GM18951 (cell line): ENCODE data around the gene ANXA6.
A peak's percentile ranks its signal among the peaks of the same experiment; 100 is the strongest.

Experiments used
- POLR2A ChIP-seq: IDR thresholded peaks from 4 replicates; pipeline ENCODE4 v1.6.1; 2011; ENCODE audit warnings: mild to moderate bottlenecking; ENCODE audit not compliant: insufficient read length, insufficient read depth; ENCODE audit errors: extremely low read depth
- in situ Hi-C: fragments of 300-500 bp; cut with MboI; formaldehyde crosslinking; loops from one replicate; pipeline ENCODE4 v1.12.0; 2022; ENCODE audit warnings: low sequenced_read_pairs, mixed read lengths, inconsistent platforms; ENCODE audit not compliant: unreplicated experiment

The ANXA6 gene

DNA sequence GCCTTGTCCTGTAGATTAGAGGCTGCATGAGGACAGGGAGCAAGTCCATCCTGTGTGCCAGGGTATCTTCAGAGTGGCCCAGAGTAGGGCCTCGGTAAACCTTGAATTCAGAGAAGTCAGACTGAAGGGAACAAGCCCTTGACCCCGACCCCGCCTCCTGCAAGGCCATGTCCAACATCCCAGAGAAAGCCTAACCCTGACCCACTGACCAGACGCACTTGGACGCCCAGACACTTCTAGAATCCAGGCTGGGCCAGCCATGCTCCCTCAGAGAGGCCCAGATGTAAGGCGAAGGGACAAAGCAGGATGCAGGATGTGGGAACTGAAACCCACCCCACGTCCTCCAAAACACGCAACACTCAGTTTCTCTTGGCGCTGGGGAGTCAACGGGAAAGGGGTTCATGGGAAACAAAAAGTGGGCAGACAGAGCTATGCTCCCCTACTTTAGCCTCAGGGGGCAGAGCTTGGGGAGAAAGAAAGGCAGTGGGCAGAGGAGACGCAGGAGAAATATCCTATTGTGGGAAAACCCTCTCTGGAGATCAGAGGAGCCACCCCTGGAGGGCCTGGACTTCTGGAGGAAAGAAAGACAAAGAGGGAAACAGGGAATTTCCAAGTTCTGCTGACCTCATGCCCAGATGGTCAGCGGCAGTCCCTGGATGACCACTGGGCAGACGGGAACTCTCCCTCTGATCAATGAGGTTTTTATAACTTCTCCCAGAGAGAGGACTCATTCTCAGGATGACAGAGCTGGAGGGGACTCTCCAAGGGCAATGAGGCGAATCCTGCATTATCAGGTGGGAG lies 89.7 kb downstream of the ANXA6 start:
- in situ Hi-C loops: no loop called here
- TF ChIP-seq POLR2A: no peak

DNA sequence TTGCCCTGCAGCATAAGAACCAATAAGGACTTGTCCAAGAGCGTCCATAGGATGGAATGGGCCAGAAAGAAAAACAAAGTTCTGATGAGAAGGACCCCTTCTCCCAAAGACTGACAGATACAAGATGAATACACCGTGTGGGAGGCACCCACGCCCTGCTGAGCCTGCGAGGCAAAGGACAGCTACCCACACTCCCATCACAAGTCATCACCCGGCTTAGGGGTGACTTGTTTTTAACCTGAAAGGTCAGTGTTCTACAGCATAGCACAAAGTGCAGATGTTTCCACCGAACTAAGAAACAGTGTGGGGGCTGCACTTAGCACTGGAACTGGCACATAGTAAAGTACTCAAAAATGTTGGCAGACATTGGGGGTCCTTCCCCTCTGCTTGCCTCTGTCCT lies 90.7 kb downstream of the ANXA6 start:
- no peak for TF ChIP-seq POLR2A
- in situ Hi-C loops: no loop called here

DNA sequence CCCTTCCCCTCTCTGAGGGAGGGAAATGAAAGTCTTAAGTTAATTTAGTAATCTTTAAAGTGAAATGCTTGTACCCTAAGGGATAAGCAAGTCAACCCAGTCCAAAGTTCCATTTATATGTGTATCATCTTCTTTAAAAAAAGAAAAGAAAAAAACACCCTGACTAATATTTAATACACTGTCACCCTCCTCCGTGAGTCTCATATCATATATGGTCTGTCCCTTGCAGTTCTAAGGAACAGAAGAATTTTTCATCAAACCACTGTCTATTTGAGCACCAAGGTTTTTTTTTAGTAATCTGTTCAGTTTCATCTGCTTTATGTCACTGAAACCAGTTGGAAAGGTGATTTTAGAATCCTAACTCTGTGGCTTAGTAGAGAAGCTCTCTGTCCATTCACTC lies 92.0 kb downstream of the ANXA6 start:
- in situ Hi-C loops: no loop called here
- no peak for TF ChIP-seq POLR2A

DNA sequence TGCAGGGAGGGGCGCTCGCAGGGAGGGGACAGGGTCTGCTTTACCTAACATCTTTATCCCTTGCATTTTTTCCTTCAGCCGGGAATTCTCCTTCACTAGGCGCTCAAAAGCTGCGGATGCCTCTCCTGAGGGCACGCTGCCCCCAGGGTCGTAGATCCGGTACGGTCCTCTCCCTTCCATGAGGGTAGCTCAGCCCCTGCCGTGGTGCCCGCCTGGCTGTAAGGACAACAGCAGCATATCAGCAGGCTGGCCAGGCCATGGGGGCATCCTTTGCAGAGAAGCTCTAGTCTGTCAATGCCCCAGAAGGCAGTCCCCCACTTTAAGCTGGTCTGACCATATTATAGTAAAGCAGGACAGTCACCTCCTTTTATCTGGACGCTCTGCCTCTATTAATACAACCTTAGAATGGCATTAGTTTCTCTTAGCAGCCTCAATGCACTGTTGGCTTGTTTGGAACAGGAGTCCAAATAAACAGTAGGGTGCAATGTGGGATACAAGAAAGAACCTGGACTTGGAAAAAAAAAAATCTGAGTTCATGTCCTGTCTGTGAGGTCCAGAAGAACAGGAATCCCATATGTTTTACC lies 92.6 kb downstream of the ANXA6 start:
- no peak for TF ChIP-seq POLR2A
- in situ Hi-C loops: no loop called here

DNA sequence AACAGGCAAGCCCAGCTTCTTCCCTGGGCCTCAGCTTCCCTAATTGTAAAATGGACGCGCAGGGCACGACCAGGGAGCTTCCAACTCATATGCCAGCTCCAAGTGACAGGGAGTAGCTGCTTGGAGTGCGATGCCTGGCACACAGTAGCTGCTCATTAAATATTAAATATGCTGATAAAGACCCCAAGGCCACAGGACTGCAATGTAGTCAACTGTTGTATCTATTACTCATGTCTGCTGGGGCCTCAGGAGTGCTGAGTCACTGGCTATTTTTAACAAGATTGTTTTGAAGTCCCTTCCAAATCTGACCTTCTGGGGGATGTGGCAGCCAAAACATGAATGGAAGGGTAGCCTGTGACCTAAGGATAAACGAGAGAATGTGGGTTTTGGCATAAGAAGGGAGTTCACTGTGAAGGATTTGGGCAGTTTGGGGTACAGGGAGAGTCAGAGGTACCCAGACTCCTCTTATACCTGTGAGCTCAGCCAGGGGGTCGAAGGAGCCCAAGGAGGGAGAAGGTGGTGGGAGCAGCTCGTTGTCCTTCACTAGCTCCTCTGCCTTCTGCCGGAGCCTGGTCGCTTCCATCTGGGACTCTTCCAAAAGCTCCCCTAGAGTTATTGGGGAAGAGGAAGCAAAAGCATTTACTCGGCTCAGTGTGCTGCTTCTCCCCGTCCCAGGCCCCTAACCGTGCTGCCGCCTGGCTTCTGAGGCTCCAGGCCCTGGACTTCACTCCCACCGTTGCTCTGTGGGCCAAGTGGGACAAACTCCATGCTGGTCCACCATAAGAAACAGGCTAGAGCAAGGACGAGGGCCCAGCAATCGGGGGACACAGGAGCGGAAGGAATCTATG lies 94.2 kb downstream of the ANXA6 start:
- in situ Hi-C loops: no loop called here
- TF ChIP-seq POLR2A: no peak

DNA sequence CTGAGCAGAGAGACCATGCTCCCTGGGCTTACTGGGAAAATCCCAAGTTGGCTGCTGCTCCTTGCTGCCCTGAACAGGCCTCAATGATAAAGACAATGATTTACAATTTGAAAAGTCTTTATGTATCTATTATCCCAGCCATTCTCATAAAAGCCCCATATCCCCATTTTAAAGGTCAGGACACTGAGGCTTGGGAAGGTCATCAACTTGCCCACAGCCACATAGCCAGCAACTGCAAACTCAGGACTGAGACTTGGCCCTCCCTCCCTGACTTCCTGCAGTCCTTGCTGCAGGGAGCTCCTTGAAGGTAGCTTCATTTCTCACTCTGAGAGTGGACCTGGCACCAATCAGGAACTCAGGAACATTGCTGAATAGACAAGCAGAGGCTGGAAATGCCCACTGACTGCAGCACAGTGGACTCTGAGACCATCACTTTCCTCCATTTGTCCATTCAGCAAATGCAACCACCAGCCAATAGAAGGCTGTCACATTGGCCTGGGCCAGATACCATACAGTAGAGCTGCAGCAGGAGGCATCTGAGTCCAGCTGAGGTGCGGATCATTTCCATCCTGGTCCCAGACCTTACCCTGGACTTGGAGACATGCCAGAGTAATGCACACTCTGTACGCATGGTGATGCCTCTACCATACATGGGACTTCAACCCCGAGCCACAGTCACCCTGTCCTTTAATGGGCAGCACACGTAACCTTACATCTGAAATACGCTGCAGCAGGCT lies 95.0 kb downstream of the ANXA6 start:
- in situ Hi-C loops: no loop called here
- TF ChIP-seq POLR2A: no peak

DNA sequence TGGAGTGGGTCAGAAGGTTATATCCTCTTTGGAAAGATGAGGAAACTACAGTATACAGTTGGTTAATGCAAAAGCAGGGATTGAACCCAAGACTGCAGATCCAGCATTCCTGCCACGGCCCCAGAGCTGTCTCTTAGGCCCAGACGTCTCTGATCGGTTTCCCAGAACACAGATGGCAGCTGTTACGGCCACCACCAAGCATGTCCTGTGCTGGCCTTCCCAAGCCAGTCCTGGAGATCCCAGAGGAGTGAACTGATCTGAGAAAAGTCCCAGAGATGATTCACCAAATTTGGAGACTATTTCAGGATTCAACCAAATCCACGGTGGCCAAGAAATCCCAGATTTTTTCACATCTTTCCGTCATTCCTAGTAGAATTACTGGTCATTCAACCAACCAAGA lies 96.8 kb downstream of the ANXA6 start:
- in situ Hi-C loops: no loop called here
- no peak for TF ChIP-seq POLR2A

DNA sequence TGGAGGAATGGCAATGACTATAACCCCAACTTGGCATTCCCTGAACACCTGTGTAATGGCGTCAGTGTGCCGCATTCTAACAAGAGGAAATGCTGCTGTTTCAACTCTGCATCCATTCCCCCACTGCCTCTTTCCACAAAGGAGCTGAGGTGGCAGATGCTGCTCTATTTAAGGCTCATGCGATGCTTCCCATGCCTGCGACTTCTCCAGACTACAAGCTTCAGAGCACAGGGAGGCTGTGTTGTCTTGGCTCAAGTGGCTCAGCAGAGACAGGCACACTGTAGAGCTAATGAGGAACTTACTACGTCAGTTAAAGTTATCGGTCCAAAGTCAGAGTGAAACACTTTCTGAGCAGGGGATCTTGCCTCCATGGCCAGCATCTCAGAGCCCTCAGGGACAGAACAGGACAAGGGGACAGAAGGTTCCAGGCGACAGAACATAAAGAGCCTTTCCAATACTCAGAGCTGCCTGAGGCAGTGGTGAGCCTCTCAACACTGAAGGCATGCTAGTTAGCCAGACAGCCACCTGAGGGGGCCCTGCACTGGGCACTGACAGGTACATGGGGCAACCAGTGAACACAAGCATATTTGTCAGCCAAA lies 98.6 kb downstream of the ANXA6 start:
- in situ Hi-C loops: no loop called here
- TF ChIP-seq POLR2A: no peak

DNA sequence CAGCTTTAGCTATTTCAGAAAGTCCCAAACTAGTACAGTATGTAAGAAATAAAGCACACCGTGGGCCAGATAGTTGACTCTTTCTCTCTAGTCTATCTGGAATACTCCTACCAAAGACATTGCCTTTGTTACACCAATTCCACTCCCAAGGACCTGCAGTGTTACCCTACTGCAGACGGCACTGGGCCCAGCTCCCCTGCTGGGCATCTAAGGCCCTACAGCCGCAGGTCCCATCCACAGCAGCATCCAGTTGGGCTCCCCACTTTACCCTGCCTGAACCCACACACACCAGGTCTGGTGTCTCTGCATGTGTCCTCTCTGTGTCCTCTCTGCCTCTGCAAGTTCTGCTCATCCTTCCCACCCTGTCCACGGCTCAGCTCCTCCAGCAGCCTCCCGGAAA lies 99.3 kb downstream of the ANXA6 start:
- TF ChIP-seq POLR2A: no peak
- in situ Hi-C loops: no loop called here

DNA sequence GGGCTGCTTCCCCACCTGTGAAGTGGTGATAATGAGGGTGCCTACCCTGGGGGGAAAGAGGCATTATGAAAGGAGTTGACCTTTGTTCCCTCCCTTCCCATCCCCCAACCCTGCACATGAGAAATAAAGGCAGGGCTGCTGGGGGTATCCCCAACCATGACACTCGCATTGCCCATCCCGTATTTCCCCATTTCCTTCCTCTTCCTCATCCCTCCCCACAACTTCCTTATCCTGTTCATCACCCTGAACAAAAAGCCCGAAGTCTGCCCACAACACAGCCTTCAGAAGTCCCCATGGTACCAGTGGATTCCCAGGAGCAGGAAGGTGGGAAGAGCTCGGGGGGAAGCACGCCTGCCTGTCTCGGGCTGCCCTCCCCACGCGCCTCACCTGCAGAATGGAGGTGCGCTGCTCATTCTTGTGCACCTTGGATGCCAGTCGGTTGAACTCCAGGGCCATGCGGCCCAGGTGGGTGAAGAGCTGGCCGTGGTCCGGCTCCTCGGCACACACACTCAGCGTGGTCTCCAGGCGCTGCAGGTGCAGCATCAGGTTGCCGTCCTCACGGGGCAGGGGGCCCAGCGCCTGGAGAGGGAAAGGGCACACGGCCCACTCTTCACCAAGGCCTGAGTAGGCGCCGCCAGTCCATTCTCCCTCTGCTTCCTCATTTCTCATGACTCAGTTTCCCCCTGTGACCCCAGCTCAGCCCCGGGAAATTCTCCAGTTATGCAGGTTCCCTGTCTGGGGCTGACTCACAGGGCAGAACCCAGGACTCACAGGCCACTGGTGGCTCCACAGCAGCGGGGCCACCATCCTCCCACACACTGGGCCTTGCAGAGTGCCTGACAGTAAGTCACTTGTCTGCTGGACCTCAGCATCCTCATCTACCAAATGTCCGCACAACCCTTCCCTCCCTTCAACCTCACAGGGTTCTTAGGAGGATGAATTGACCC lies 100.9 kb downstream of the ANXA6 start:
- in situ Hi-C loops: no loop called here
- TF ChIP-seq POLR2A: peak; percentile 36

DNA sequence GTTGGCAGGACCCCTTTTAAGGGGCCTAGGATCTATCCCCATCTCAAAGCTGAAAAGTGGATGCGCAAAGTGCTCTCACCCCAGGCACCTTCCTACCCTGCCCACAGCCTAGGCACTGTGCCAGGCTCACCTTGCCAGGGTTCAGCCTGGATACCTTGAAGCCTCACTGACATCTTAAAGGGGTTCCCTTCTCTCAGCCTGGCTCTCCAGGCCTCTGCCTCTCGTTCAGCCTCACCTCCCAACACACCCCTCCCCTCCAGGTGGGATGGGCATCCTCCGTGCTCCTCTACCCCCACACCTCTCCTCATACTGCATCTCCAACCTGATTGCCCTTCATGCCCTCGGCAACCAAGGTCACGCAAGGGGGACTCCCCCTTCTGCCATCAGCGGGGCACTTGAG lies 102.2 kb downstream of the ANXA6 start:
- TF ChIP-seq POLR2A: no peak
- in situ Hi-C loops: no loop called here

DNA sequence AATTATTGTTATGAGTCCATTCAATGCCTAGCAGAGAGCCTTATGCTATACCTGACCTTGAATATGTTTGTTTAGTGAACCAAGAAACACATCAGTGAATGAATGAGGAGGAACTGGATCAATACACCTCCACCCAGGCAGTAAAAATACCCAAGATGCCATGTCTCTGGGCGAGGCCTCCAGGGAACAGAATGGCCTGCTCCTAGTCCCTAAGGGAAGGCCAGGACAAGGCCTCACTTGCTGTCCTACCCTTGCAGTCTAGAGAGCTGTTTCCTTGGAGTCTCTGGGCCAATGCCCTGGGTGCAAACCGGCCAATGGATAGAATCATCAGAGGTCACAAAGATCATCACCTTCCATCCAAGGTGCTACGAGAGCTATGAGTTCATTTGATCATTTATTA lies 102.9 kb downstream of the ANXA6 start:
- no peak for TF ChIP-seq POLR2A
- in situ Hi-C loops: loop anchor here (5.0 kb wide), 1 partner anchor 63 kb away; no protein-coding TSS in a partner anchor
